GM12878 (cell line): ENCODE results near the gene PRKCE.

Experiments
- EZH2 ChIP-seq: IDR thresholded peaks from 2 replicates; pipeline ENCODE4 v1.6.1; 2012; ENCODE audit warnings: low read depth, mild to moderate bottlenecking, control low read depth, inconsistent platforms, low read length, borderline replicate concordance; ENCODE audit not compliant: control insufficient read depth
- FOS ChIP-seq: IDR thresholded peaks from 3 replicates; pipeline ENCODE4 v1.6.1; 2011; ENCODE audit warnings: borderline replicate concordance; ENCODE audit not compliant: insufficient read length; ENCODE audit errors: extremely low read depth
- MXI1 ChIP-seq: fragments of 150-350 bp; IDR thresholded peaks from 2 replicates; pipeline ENCODE4 v1.6.1; 2011; ENCODE audit warnings: low read depth, mild to moderate bottlenecking, inconsistent platforms, low read length, improper control_type of control experiment
- NFYB ChIP-seq: IDR thresholded peaks from 2 replicates; pipeline ENCODE4 v1.6.1; 2011; ENCODE audit warnings: low read depth, mild to moderate bottlenecking, low read length, improper control_type of control experiment, moderate library complexity; ENCODE audit not compliant: insufficient read depth
- PAX5 ChIP-seq: IDR thresholded peaks from 2 replicates; pipeline ENCODE4 v1.6.1; 2011; ENCODE audit warnings: low read depth, low read length, borderline replicate concordance
- POLR2A ChIP-seq: IDR thresholded peaks from 2 replicates; pipeline ENCODE4 v1.6.1; 2011; ENCODE audit warnings: low read depth, mild to moderate bottlenecking, low read length
- RAD51 ChIP-seq: fragments of 450-650 bp; IDR thresholded peaks from 2 replicates; pipeline ENCODE4 v1.6.1; 2016; ENCODE audit warnings: moderate library complexity, mild to moderate bottlenecking, inconsistent platforms
- YBX1 ChIP-seq: fragments of 450-650 bp; IDR thresholded peaks from 2 replicates; pipeline ENCODE4 v1.6.1; 2016; ENCODE audit warnings: antibody characterized with exemption
- ZZZ3 ChIP-seq: IDR thresholded peaks from 2 replicates; pipeline ENCODE4 v1.6.1; 2011; ENCODE audit warnings: low read depth; ENCODE audit not compliant: control insufficient read depth, insufficient read length
- TF ChIP-seq, protein P1 (sequence below): IDR thresholded peaks from 2 replicates; pipeline ENCODE4 v1.6.1; 2011; ENCODE audit warnings: borderline replicate concordance, low read depth, mild to moderate bottlenecking, moderate library complexity, mixed read lengths, low read length; ENCODE audit not compliant: insufficient read depth; ENCODE audit errors: extremely low read length
- TF ChIP-seq, protein P2 (sequence below): IDR thresholded peaks from 2 replicates; pipeline ENCODE4 v1.6.1; 2012; ENCODE audit warnings: mild to moderate bottlenecking, low read depth, low read length
- TF ChIP-seq, protein P3 (sequence below), 3 experiments: IDR thresholded peaks in 2 of 3; conservative IDR thresholded peaks in 1 of 3; 2 replicates each; pipeline ENCODE4 v1.5.1; 2011; ENCODE audit warnings: low read depth in 3 of 3, low read length in 3 of 3, mild to moderate bottlenecking in 3 of 3, control low read depth in 2 of 3, moderate library complexity in 2 of 3, inconsistent platforms in 1 of 3, mixed read lengths in 1 of 3; ENCODE audit not compliant: control insufficient read depth in 2 of 3, insufficient read depth in 1 of 3; ENCODE audit errors: extremely low read depth in 1 of 3
- TF ChIP-seq, protein P4 (sequence below): IDR thresholded peaks from 2 replicates; pipeline ENCODE4 v1.6.1; 2012; ENCODE audit warnings: low read depth, low read length, improper control_type of control experiment

DNA sequence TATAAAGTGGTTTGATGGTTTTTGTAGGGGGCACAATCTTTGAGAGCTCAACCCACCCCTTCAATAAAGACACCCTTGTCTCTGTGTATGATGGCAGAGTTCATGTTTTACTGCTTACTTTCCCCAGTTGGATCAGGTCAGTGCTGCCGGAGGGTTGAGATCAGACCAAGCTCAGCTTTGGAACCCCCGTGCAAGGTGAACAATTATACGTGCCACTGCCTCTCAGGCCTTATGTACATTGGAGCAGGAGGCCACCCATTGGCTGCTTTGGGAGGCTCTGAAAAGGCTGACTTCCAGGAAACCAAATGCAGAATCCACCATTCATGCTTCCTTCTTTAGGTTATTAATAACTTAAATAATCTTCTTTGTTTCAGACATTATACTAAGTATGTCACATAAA lies 542.4 kb downstream of the PRKCE start:
- TF ChIP-seq MXI1 = no peak
- no peak for TF ChIP-seq PAX5
- no peak for TF ChIP-seq FOS
- no peak for TF ChIP-seq NFYB
- TF ChIP-seq, protein P1, sequence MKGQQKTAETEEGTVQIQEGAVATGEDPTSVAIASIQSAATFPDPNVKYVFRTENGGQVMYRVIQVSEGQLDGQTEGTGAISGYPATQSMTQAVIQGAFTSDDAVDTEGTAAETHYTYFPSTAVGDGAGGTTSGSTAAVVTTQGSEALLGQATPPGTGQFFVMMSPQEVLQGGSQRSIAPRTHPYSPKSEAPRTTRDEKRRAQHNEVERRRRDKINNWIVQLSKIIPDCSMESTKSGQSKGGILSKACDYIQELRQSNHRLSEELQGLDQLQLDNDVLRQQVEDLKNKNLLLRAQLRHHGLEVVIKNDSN = no peak
- no peak for TF ChIP-seq EZH2
- TF ChIP-seq, protein P2, sequence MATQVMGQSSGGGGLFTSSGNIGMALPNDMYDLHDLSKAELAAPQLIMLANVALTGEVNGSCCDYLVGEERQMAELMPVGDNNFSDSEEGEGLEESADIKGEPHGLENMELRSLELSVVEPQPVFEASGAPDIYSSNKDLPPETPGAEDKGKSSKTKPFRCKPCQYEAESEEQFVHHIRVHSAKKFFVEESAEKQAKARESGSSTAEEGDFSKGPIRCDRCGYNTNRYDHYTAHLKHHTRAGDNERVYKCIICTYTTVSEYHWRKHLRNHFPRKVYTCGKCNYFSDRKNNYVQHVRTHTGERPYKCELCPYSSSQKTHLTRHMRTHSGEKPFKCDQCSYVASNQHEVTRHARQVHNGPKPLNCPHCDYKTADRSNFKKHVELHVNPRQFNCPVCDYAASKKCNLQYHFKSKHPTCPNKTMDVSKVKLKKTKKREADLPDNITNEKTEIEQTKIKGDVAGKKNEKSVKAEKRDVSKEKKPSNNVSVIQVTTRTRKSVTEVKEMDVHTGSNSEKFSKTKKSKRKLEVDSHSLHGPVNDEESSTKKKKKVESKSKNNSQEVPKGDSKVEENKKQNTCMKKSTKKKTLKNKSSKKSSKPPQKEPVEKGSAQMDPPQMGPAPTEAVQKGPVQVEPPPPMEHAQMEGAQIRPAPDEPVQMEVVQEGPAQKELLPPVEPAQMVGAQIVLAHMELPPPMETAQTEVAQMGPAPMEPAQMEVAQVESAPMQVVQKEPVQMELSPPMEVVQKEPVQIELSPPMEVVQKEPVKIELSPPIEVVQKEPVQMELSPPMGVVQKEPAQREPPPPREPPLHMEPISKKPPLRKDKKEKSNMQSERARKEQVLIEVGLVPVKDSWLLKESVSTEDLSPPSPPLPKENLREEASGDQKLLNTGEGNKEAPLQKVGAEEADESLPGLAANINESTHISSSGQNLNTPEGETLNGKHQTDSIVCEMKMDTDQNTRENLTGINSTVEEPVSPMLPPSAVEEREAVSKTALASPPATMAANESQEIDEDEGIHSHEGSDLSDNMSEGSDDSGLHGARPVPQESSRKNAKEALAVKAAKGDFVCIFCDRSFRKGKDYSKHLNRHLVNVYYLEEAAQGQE = no peak
- no peak for TF ChIP-seq RAD51
- TF ChIP-seq, protein P3, sequence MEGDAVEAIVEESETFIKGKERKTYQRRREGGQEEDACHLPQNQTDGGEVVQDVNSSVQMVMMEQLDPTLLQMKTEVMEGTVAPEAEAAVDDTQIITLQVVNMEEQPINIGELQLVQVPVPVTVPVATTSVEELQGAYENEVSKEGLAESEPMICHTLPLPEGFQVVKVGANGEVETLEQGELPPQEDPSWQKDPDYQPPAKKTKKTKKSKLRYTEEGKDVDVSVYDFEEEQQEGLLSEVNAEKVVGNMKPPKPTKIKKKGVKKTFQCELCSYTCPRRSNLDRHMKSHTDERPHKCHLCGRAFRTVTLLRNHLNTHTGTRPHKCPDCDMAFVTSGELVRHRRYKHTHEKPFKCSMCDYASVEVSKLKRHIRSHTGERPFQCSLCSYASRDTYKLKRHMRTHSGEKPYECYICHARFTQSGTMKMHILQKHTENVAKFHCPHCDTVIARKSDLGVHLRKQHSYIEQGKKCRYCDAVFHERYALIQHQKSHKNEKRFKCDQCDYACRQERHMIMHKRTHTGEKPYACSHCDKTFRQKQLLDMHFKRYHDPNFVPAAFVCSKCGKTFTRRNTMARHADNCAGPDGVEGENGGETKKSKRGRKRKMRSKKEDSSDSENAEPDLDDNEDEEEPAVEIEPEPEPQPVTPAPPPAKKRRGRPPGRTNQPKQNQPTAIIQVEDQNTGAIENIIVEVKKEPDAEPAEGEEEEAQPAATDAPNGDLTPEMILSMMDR (IDR thresholded peaks at IDR 0.05 in 2 of 3, conservative IDR thresholded peaks at IDR 0.05 in 1 of 3; ENCODE audit: control insufficient read depth in 2 of 3, extremely low read depth in 1 of 3, insufficient read depth in 1 of 3, low read depth in 3 of 3, low read length in 3 of 3) = no peak
- no peak for TF ChIP-seq ZZZ3
- TF ChIP-seq, protein P4, sequence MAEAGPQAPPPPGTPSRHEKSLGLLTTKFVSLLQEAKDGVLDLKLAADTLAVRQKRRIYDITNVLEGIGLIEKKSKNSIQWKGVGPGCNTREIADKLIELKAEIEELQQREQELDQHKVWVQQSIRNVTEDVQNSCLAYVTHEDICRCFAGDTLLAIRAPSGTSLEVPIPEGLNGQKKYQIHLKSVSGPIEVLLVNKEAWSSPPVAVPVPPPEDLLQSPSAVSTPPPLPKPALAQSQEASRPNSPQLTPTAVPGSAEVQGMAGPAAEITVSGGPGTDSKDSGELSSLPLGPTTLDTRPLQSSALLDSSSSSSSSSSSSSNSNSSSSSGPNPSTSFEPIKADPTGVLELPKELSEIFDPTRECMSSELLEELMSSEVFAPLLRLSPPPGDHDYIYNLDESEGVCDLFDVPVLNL = no peak
- no peak for TF ChIP-seq POLR2A
- no peak for TF ChIP-seq YBX1
